HepG2 (cell line): ENCODE results near the gene HK3.

Experiments used
- CBX2 ChIP-seq, 2 experiments: fragments of 200-600 bp in 1 of 2; sonication (generic); formaldehyde crosslinking in 1 of 2; IDR thresholded peaks; 2 replicates each; pipeline versions ENCODE4 v1.7.0 to v1.8.1; 2018 to 2022; ENCODE audit warnings: low read depth in 2 of 2, low read length in 1 of 2, mild to moderate bottlenecking in 1 of 2, missing genetic modification reagents in 1 of 2
- EZH2 ChIP-seq: conservative IDR thresholded peaks from 2 replicates; pipeline ENCODE4 v1.6.1; 2012; ENCODE audit warnings: mild to moderate bottlenecking, low read depth, low read length, moderate library complexity
- PHF21A ChIP-seq: sonication (generic); formaldehyde crosslinking; IDR thresholded peaks from 2 replicates; pipeline ENCODE4 v1.5.0; 2020; ENCODE audit warnings: mild to moderate bottlenecking, missing genetic modification reagents
- RBAK ChIP-seq: sonication (generic); formaldehyde crosslinking; IDR thresholded peaks from 2 replicates; pipeline ENCODE4 v1.5.1; 2020; ENCODE audit warnings: mild to moderate bottlenecking, missing genetic modification reagents
- SP1 ChIP-seq, 2 experiments: fragments of 450-650 bp in 1 of 2; sonication (generic) in 1 of 2; formaldehyde crosslinking in 1 of 2; IDR thresholded peaks; 2 replicates each; pipeline versions ENCODE4 v1.4.0 to v1.6.1; 2016 to 2020; ENCODE audit warnings: missing genetic modification reagents in 1 of 2
- ZNF580 ChIP-seq: IDR thresholded peaks from 2 replicates; pipeline ENCODE4 v1.6.1; 2016; ENCODE audit warnings: low read depth, borderline replicate concordance
- ZNF816 ChIP-seq: sonication (generic); formaldehyde crosslinking; IDR thresholded peaks from 2 replicates; pipeline ENCODE4 v1.8.0; 2022; ENCODE audit warnings: missing genetic modification reagents, mild to moderate bottlenecking, borderline replicate concordance
- TF ChIP-seq, protein P1 (sequence below): sonication (generic); formaldehyde crosslinking; IDR thresholded peaks from 2 replicates; pipeline ENCODE4 v1.5.0; 2020; ENCODE audit warnings: mild to moderate bottlenecking, missing genetic modification reagents, moderate library complexity
- TF ChIP-seq, protein P2 (sequence below): sonication (generic); formaldehyde crosslinking; IDR thresholded peaks from 2 replicates; pipeline ENCODE4 v1.5.0; 2020; ENCODE audit warnings: missing genetic modification reagents

GRCh38 chr5:176844281-176844680, 54.9 kb downstream of the HK3 start:
- TF ChIP-seq ZNF816 (no peak), RBAK (CRISPR knock-in tag) (no peak), EZH2 (no peak), ZNF580 (no peak), PHF21A (CRISPR knock-in tag) (no peak), SP1 (IDR thresholded peaks at IDR 0.05) (no peak), SP1 (CRISPR knock-in tag; IDR thresholded peaks at IDR 0.05) (no peak), CBX2 (IDR thresholded peaks at IDR 0.05; ENCODE audit: low read depth, low read length) (no peak), CBX2 (CRISPR knock-in tag; IDR thresholded peaks at IDR 0.05; ENCODE audit: low read depth) (no peak)
- TF ChIP-seq, protein P1, sequence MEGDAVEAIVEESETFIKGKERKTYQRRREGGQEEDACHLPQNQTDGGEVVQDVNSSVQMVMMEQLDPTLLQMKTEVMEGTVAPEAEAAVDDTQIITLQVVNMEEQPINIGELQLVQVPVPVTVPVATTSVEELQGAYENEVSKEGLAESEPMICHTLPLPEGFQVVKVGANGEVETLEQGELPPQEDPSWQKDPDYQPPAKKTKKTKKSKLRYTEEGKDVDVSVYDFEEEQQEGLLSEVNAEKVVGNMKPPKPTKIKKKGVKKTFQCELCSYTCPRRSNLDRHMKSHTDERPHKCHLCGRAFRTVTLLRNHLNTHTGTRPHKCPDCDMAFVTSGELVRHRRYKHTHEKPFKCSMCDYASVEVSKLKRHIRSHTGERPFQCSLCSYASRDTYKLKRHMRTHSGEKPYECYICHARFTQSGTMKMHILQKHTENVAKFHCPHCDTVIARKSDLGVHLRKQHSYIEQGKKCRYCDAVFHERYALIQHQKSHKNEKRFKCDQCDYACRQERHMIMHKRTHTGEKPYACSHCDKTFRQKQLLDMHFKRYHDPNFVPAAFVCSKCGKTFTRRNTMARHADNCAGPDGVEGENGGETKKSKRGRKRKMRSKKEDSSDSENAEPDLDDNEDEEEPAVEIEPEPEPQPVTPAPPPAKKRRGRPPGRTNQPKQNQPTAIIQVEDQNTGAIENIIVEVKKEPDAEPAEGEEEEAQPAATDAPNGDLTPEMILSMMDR (CRISPR knock-in tag) = no peak
- TF ChIP-seq, protein P2, sequence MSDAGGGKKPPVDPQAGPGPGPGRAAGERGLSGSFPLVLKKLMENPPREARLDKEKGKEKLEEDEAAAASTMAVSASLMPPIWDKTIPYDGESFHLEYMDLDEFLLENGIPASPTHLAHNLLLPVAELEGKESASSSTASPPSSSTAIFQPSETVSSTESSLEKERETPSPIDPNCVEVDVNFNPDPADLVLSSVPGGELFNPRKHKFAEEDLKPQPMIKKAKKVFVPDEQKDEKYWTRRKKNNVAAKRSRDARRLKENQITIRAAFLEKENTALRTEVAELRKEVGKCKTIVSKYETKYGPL (CRISPR knock-in tag) = no peak
